CD4-positive, alpha-beta T cell treated with Interleukin-17A for 1 hour (primary cell): ENCODE results near the gene TRERF1.
A peak's percentile ranks its signal among the peaks of the same experiment; 100 is the strongest.
"Not testable (repeated sequence)": the region's sequence is repeated elsewhere in the genome, so short reads cannot be mapped to it uniquely, and the experiment has no call there.

Experiments used
- DNase-seq: peaks from one replicate; pipeline ENCODE4 v3.0.0-alpha.2; 2020

The TRERF1 gene

GRCh38 chr6:42451333-42452170, at the start of gene TRERF1:
TRERF1 (minus strand) TSS chr6:42451926; CDS start chr6:42269590, 182,336 bp downstream.
- DNase-seq = peak; percentile 59

GRCh38 chr6:42498473-42499128, 46.9 kb upstream of the TRERF1 start:
- no peak for DNase-seq

- DNase-seq = no peak
Observed at GRCh38 chr6:42493914-42494539, 42.3 kb upstream of the TRERF1 start.

GRCh38 chr6:42488129-42488528, 36.4 kb upstream of the TRERF1 start:
- no peak for DNase-seq

GRCh38 chr6:42484261-42484660, 32.5 kb upstream of the TRERF1 start:
- no peak for DNase-seq

GRCh38 chr6:42482174-42482573, 30.4 kb upstream of the TRERF1 start:
- no peak for DNase-seq

GRCh38 chr6:42471714-42472113, 20.0 kb upstream of the TRERF1 start:
- no peak for DNase-seq

- no peak for DNase-seq
Observed at GRCh38 chr6:42471142-42471541, 19.4 kb upstream of the TRERF1 start.

- DNase-seq = no peak
Observed at GRCh38 chr6:42468273-42468672, 16.5 kb upstream of the TRERF1 start.

GRCh38 chr6:42467651-42468050, 15.9 kb upstream of the TRERF1 start:
- DNase-seq = no peak

- not testable (repeated sequence) for DNase-seq
Observed at GRCh38 chr6:42466470-42466869, 14.7 kb upstream of the TRERF1 start.

GRCh38 chr6:42462474-42462972, 10.8 kb upstream of the TRERF1 start:
- no peak for DNase-seq

- no peak for DNase-seq
Observed at GRCh38 chr6:42460883-42461282, 9.2 kb upstream of the TRERF1 start.

- no peak for DNase-seq
Observed at GRCh38 chr6:42459888-42460287, 8.2 kb upstream of the TRERF1 start.

GRCh38 chr6:42454428-42454791, 2.7 kb upstream of the TRERF1 start:
- DNase-seq = no peak

- DNase-seq = no peak
Observed at GRCh38 chr6:42453654-42454427, 2.1 kb upstream of the TRERF1 start.

GRCh38 chr6:42453031-42453653, 1.4 kb upstream of the TRERF1 start:
- peak; percentile 78 for DNase-seq

GRCh38 chr6:42452171-42453030, 675 bp upstream of the TRERF1 start:
- peak; percentile 44 for DNase-seq

- peak; percentile 35 for DNase-seq
Observed at GRCh38 chr6:42450477-42451332, 1.0 kb downstream of the TRERF1 start.

- no peak for DNase-seq
Observed at GRCh38 chr6:42449917-42450476, 1.7 kb downstream of the TRERF1 start.
